Naive thymus-derived CD4-positive, alpha-beta T cell (primary cell): Measurements from ENCODE around the gene TMEM132E. TPM values are rescaled to one million over a fixed set of nuclear protein-coding genes. Genes with fewer than 3 reads are reported as not detected.

Experiments used
- ATAC-seq: fragments of 150-1000 bp; cut with Tn5 transposase; 2 replicates; pipeline ENCODE4 v1.10.0; 2021; ENCODE audit warnings: mild to moderate bottlenecking, moderate library complexity
- CTCF ChIA-PET: fragments of 350-600 bp; sonication (Branson Sonifier 250); formaldehyde crosslinking; loops from one replicate; lab custom pipeline; 2021; ENCODE audit warnings: antibody characterized with exemption; lab: Charles Lee
- POLR2A ChIA-PET: fragments of 350-600 bp; sonication (Branson Sonifier 250); formaldehyde crosslinking; loops from one replicate; lab custom pipeline; 2021; ENCODE audit warnings: antibody characterized with exemption, inconsistent platforms; lab: Charles Lee
- DNase-seq, 9 donors: peaks; one replicate each; pipeline versions ENCODE4 v3.0.0 to v3.0.0-alpha.2; 2020 to 2022; ENCODE audit warnings: mixed read lengths in 1 of 9
- H3K27ac ChIP-seq: one replicate; pipeline ENCODE4 v1.7.0; 2013; ENCODE audit warnings: mild to moderate bottlenecking, low read depth, low read length, moderate library complexity
- H3K27me3 ChIP-seq, 2 donors: one replicate each; pipeline ENCODE4 v1.7.0; 2013; ENCODE audit warnings: low read length in 2 of 2, mild to moderate bottlenecking in 2 of 2, moderate library complexity in 2 of 2; ENCODE audit not compliant: control insufficient read depth in 2 of 2, insufficient read depth in 2 of 2
- H3K36me3 ChIP-seq, 3 experiments: 1 replicate in 2 of 3; 2 replicates in 1 of 3; pipeline ENCODE4 v1.7.0; 2013; ENCODE audit warnings: low read length in 3 of 3, mild to moderate bottlenecking in 3 of 3, moderate library complexity in 1 of 3; ENCODE audit not compliant: insufficient read depth in 3 of 3, control insufficient read depth in 2 of 3
- H3K4me1 ChIP-seq, 2 donors: one replicate each; pipeline ENCODE4 v1.7.0; 2013; ENCODE audit warnings: low read length in 2 of 2, mild to moderate bottlenecking in 2 of 2, moderate library complexity in 1 of 2; ENCODE audit not compliant: control insufficient read depth in 2 of 2, insufficient read depth in 2 of 2
- H3K4me3 ChIP-seq: 2 replicates; pipeline ENCODE4 v1.7.0; 2013; ENCODE audit warnings: mild to moderate bottlenecking, low read length
- H3K9me3 ChIP-seq, 3 experiments: 1 replicate in 2 of 3; 2 replicates in 1 of 3; pipeline ENCODE4 v1.7.0; 2013; ENCODE audit warnings: low read length in 3 of 3; ENCODE audit not compliant: control insufficient read depth in 2 of 3
- H3K27ac Mint-ChIP-seq, 9 donors: one replicate each; pipeline ENCODE4 v1.8.0; 2020 to 2022; ENCODE audit warnings: mixed read lengths in 9 of 9, mild to moderate bottlenecking in 8 of 9, moderate library complexity in 5 of 9, inconsistent platforms in 2 of 9
- H3K27me3 Mint-ChIP-seq, 5 donors: one replicate each; pipeline ENCODE4 v1.8.0; 2021 to 2022; ENCODE audit warnings: mixed read lengths in 5 of 5, mild to moderate bottlenecking in 1 of 5
- H3K36me3 Mint-ChIP-seq, 5 donors: one replicate each; pipeline ENCODE4 v1.8.0; 2020 to 2022; ENCODE audit warnings: mixed read lengths in 5 of 5, mild to moderate bottlenecking in 3 of 5, inconsistent platforms in 1 of 5
- H3K4me1 Mint-ChIP-seq, 7 donors: one replicate each; pipeline ENCODE4 v1.8.0; 2020 to 2022; ENCODE audit warnings: mixed read lengths in 7 of 7, mild to moderate bottlenecking in 3 of 7, inconsistent platforms in 1 of 7
- H3K4me3 Mint-ChIP-seq, 10 donors: one replicate each; pipeline ENCODE4 v1.8.0; 2020 to 2022; ENCODE audit warnings: mild to moderate bottlenecking in 10 of 10, mixed read lengths in 10 of 10, moderate library complexity in 6 of 10, inconsistent platforms in 2 of 10
- H3K9me3 Mint-ChIP-seq, 11 donors: one replicate each; pipeline ENCODE4 v1.8.0; 2020 to 2022; ENCODE audit warnings: mixed read lengths in 11 of 11, mild to moderate bottlenecking in 4 of 11, inconsistent platforms in 1 of 11, moderate library complexity in 1 of 11
- intact Hi-C, 2 donors: fragments of 100-400 bp; cut with micrococcal nuclease; formaldehyde crosslinking; loops; one replicate each; pipeline ENCODE4 v1.15.1; 2023
- polyA plus RNA-seq, 2 donors: library from polyadenylated mRNA; unstranded; fragments of 300-500 nt; fragmentation: Illumina TruSeq; gene quantifications; one replicate each; pipeline ENCODE4 v1.2.3, GENCODE V29; 2021
- total RNA-seq, 6 experiments: library from RNA in 5 of 6; stranded (reverse) in 5 of 6; gene quantifications; 1 replicate in 5 of 6; 2 replicates in 1 of 6; pipeline ENCODE4 v1.2.3 and lab custom pipeline; 2021 to 2026

Gene TMEM132E
- total and polyA plus RNA-seq, 7 experiments from 2014 or later, result 0.10 to 0.89 (median 0.35) TPM; not detected in 1

DNA sequence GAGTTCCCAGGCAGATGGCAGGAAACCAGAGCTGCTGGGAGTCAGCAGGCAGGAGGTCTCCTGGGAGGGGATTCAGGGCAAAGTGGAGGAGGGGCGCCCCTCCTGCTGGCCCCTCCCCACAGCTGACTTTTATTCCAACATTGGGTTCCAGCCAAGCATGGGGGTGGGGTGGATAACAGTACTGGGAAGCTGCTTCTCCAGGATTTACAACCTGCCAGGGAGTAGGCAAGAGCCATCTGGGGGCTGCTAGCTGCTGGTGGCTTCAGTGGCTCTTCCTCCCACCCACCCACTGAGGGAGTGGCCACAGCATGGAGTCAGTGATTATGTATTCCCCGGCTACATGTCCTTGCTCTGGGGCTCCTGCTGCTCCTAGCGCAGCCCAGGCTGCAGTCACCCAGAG, 36.8 kb downstream of the TMEM132E start:
- H3K27me3 Mint-ChIP-seq, result peaks cover 18 to 50% (median 37%) of the 10 kb centered on the region in 5 donors
- no peaks in the 10 kb centered on the region for H3K27me3 ChIP-seq
- H3K27ac Mint-ChIP-seq, result no peak overlapping the region

GRCh38 chr17:34617398-34617797, 38.0 kb downstream of the TMEM132E start:
- intact Hi-C loops, result no loop called here
- DNase-seq, result no peak

More for the DNA sequence above, 36.8 kb downstream of the TMEM132E start:
- Mint-ChIP-seq H3K4me1 (peaks cover 0 to 3% (median 0%) of the 10 kb centered on the region in 7 donors), H3K4me3 (no peak overlapping the region), H3K9me3 (no peaks in the 10 kb centered on the region), H3K36me3 (peaks cover 0 to 2% (median 0%) of the 10 kb centered on the region in 5 donors)
- POLR2A ChIA-PET, result no interaction called here
- no peak for ATAC-seq
- Histone ChIP-seq H3K9me3 (no peaks in the 10 kb centered on the region), H3K36me3 (no peaks in the 10 kb centered on the region), H3K4me3 (no peak overlapping the region), H3K4me1 (no peaks in the 10 kb centered on the region), H3K27ac (no peak overlapping the region)
- intact Hi-C loops, result no loop called here
- DNase-seq, result no peak
- CTCF ChIA-PET, result interaction anchor here (0.7 kb wide), 1 partner anchor 49 kb away, joined by 3 read pairs; no protein-coding TSS in a partner anchor

GRCh38 chr17:34619687-34620217, 40.4 kb downstream of the TMEM132E start:
- H3K27me3 ChIP-seq, result no peaks in the 10 kb centered on the region
- no peaks in the 10 kb centered on the region for H3K4me1 Mint-ChIP-seq
- H3K27me3 Mint-ChIP-seq, result peaks cover 35 to 67% (median 50%) of the 10 kb centered on the region in 5 donors
- no peaks in the 10 kb centered on the region for H3K9me3 ChIP-seq
- CTCF ChIA-PET, result no interaction called here
- H3K36me3 Mint-ChIP-seq, result peaks cover 0 to 4% (median 0%) of the 10 kb centered on the region in 5 donors
- no peaks in the 10 kb centered on the region for H3K4me1 ChIP-seq
- H3K4me3 ChIP-seq, result no peak overlapping the region
- no peak overlapping the region for H3K27ac ChIP-seq
- no peak overlapping the region for H3K4me3 Mint-ChIP-seq
- ATAC-seq (no peak), DNase-seq (no peak)
- intact Hi-C loops, result no loop called here
- H3K36me3 ChIP-seq, result no peaks in the 10 kb centered on the region
- no peak overlapping the region for H3K27ac Mint-ChIP-seq
- H3K9me3 Mint-ChIP-seq, result no peaks in the 10 kb centered on the region
- POLR2A ChIA-PET, result no interaction called here

More at GRCh38 chr17:34617398-34617797, 38.0 kb downstream of the TMEM132E start:
- no peaks in the 10 kb centered on the region for H3K36me3 ChIP-seq
- H3K36me3 Mint-ChIP-seq, result no peaks in the 10 kb centered on the region
- H3K4me3 ChIP-seq, result no peak overlapping the region
- no peak overlapping the region for H3K27ac ChIP-seq
- POLR2A ChIA-PET, result no interaction called here
- peaks cover 0 to 3% (median 0%) of the 10 kb centered on the region in 7 donors for H3K4me1 Mint-ChIP-seq
- H3K27me3 ChIP-seq, result no peaks in the 10 kb centered on the region
- no peak for ATAC-seq
- H3K27ac Mint-ChIP-seq, result no peak overlapping the region
- H3K9me3 Mint-ChIP-seq, result no peaks in the 10 kb centered on the region
- H3K4me1 ChIP-seq, result no peaks in the 10 kb centered on the region
- CTCF ChIA-PET, result no interaction called here
- no peak overlapping the region for H3K4me3 Mint-ChIP-seq
- H3K9me3 ChIP-seq, result no peaks in the 10 kb centered on the region
- peaks cover 18 to 52% (median 39%) of the 10 kb centered on the region in 5 donors for H3K27me3 Mint-ChIP-seq

- ATAC-seq, result no peak
- intact Hi-C loops, result no loop called here
- ChIA-PET POLR2A (no interaction called here), CTCF (no interaction called here)
- H3K36me3 ChIP-seq, result no peaks in the 10 kb centered on the region
- Mint-ChIP-seq H3K27me3 (peaks cover 39 to 70% (median 53%) of the 10 kb centered on the region in 5 donors), H3K36me3 (peaks cover 0 to 4% (median 0%) of the 10 kb centered on the region in 5 donors), H3K27ac (no peak overlapping the region), H3K9me3 (no peaks in the 10 kb centered on the region), H3K4me1 (peaks cover 0 to 4% (median 0%) of the 10 kb centered on the region in 7 donors), H3K4me3 (no peak overlapping the region)
- no peaks in the 10 kb centered on the region for H3K4me1 ChIP-seq
- H3K4me3 ChIP-seq, result no peak overlapping the region
- H3K27me3 ChIP-seq, result no peaks in the 10 kb centered on the region
- DNase-seq, result no peak
- no peak overlapping the region for H3K27ac ChIP-seq
- no peaks in the 10 kb centered on the region for H3K9me3 ChIP-seq
These were observed 41.1 kb downstream of the TMEM132E start for GRCh38 chr17:34620458-34620857.

- Mint-ChIP-seq H3K4me1 (peaks cover 0 to 10% (median 0%) of the 10 kb centered on the region in 7 donors), H3K9me3 (no peaks in the 10 kb centered on the region), H3K27ac (peak overlapping the region in 1 of 9 donors; percentile 21), H3K36me3 (peaks cover 0 to 4% (median 0%) of the 10 kb centered on the region in 5 donors), H3K4me3 (no peak overlapping the region), H3K27me3 (peaks cover 43 to 69% (median 58%) of the 10 kb centered on the region in 5 donors)
- DNase-seq (no peak), ATAC-seq (no peak)
- Histone ChIP-seq H3K4me3 (no peak overlapping the region), H3K4me1 (no peaks in the 10 kb centered on the region), H3K36me3 (no peaks in the 10 kb centered on the region), H3K9me3 (no peaks in the 10 kb centered on the region), H3K27ac (no peak overlapping the region), H3K27me3 (peaks cover 0 to 9% of the 10 kb centered on the region in 2 donors)
- ChIA-PET POLR2A (no interaction called here), CTCF (no interaction called here)
- intact Hi-C loops, result no loop called here
These were observed 43.7 kb downstream of the TMEM132E start for GRCh38 chr17:34622862-34623623.

GRCh38 chr17:34623856-34624766, 44.7 kb downstream of the TMEM132E start:
- H3K27me3 Mint-ChIP-seq, result peaks cover 43 to 76% (median 61%) of the 10 kb centered on the region in 5 donors
- Histone ChIP-seq H3K4me1 (no peaks in the 10 kb centered on the region), H3K27me3 (peaks cover 0 to 9% of the 10 kb centered on the region in 2 donors), H3K27ac (no peak overlapping the region), H3K36me3 (no peaks in the 10 kb centered on the region), H3K4me3 (no peak overlapping the region), H3K9me3 (no peaks in the 10 kb centered on the region)
- CTCF ChIA-PET, result no interaction called here
- DNase-seq (no peak), ATAC-seq (no peak)
- H3K4me3 Mint-ChIP-seq, result no peak overlapping the region
- no peaks in the 10 kb centered on the region for H3K9me3 Mint-ChIP-seq
- peaks cover 0 to 4% (median 0%) of the 10 kb centered on the region in 5 donors for H3K36me3 Mint-ChIP-seq
- intact Hi-C loops, result no loop called here
- peaks cover 0 to 10% (median 1%) of the 10 kb centered on the region in 7 donors for H3K4me1 Mint-ChIP-seq
- POLR2A ChIA-PET, result no interaction called here
- no peak overlapping the region for H3K27ac Mint-ChIP-seq
